Activated CD8-positive, alpha-beta T cell treated with anti-CD3 and anti-CD28 coated beads for 36 hours (primary cell): ENCODE measurements around the gene PTPRD. TPM values are rescaled to one million over a fixed set of nuclear protein-coding genes. Genes with fewer than 3 reads are reported as not detected.

Experiments
- ATAC-seq: fragments of 200-7000 bp; cut with Tn5 transposase; one replicate; pipeline ENCODE4 v1.10.0; 2021; ENCODE audit warnings: mild to moderate bottlenecking, moderate library complexity
- CTCF ChIA-PET: fragments of 350-600 bp; sonication (Branson Sonifier 250); formaldehyde crosslinking; loops from one replicate; lab custom pipeline; 2021; ENCODE audit warnings: antibody characterized with exemption; lab: Charles Lee
- POLR2A ChIA-PET: fragments of 350-600 bp; sonication (Branson Sonifier 250); formaldehyde crosslinking; loops from one replicate; lab custom pipeline; 2021; ENCODE audit warnings: antibody characterized with exemption; lab: Charles Lee
- DNase-seq: peaks from one replicate; pipeline ENCODE4 v3.0.0-alpha.2; 2020
- H3K27ac Mint-ChIP-seq: one replicate; pipeline ENCODE4 v1.8.0; 2021; ENCODE audit warnings: mild to moderate bottlenecking, mixed read lengths
- H3K27me3 Mint-ChIP-seq: one replicate; pipeline ENCODE4 v1.8.0; 2021; ENCODE audit warnings: mixed read lengths
- H3K36me3 Mint-ChIP-seq: one replicate; pipeline ENCODE4 v1.8.0; 2021; ENCODE audit warnings: low read depth, mixed read lengths
- H3K4me1 Mint-ChIP-seq: one replicate; pipeline ENCODE4 v1.8.0; 2021; ENCODE audit warnings: low read depth, mixed read lengths
- H3K4me3 Mint-ChIP-seq: one replicate; pipeline ENCODE4 v1.8.0; 2021; ENCODE audit warnings: mild to moderate bottlenecking, moderate library complexity, mixed read lengths
- H3K9me3 Mint-ChIP-seq: one replicate; pipeline ENCODE4 v1.8.0; 2021; ENCODE audit warnings: mixed read lengths
- intact Hi-C: fragments of 100-400 bp; cut with micrococcal nuclease; formaldehyde crosslinking; loops from one replicate; pipeline ENCODE4 v1.10.0; 2022
- total RNA-seq, 2 experiments: library from RNA; stranded (reverse); gene quantifications; one replicate each; pipeline ENCODE4 v1.2.3, GENCODE V29; 2021
- TF ChIP-seq, protein P1 (sequence below): fragments of 200-600 bp; IDR thresholded peaks from one replicate; pipeline ENCODE4 v1.8.0; 2022; ENCODE audit warnings: antibody characterized with exemption, mild to moderate bottlenecking

Gene PTPRD
- total RNA-seq, 2 experiments from 2014 or later, result not detected

- Mint-ChIP-seq H3K27me3 (no peaks in the 10 kb centered on the region), H3K4me1 (no peaks in the 10 kb centered on the region), H3K36me3 (no peaks in the 10 kb centered on the region), H3K9me3 (peaks cover 8% of the 10 kb centered on the region), H3K27ac (no peak overlapping the region), H3K4me3 (no peak overlapping the region)
- DNase-seq, result no peak
- POLR2A ChIA-PET, result no interaction called here
- CTCF ChIA-PET, result no interaction called here
- TF ChIP-seq, protein P1, sequence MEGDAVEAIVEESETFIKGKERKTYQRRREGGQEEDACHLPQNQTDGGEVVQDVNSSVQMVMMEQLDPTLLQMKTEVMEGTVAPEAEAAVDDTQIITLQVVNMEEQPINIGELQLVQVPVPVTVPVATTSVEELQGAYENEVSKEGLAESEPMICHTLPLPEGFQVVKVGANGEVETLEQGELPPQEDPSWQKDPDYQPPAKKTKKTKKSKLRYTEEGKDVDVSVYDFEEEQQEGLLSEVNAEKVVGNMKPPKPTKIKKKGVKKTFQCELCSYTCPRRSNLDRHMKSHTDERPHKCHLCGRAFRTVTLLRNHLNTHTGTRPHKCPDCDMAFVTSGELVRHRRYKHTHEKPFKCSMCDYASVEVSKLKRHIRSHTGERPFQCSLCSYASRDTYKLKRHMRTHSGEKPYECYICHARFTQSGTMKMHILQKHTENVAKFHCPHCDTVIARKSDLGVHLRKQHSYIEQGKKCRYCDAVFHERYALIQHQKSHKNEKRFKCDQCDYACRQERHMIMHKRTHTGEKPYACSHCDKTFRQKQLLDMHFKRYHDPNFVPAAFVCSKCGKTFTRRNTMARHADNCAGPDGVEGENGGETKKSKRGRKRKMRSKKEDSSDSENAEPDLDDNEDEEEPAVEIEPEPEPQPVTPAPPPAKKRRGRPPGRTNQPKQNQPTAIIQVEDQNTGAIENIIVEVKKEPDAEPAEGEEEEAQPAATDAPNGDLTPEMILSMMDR, result no peak
- intact Hi-C loops, result no loop called here
- no peak for ATAC-seq
These were observed 21.0 kb upstream of the PTPRD start for GRCh38 chr9:10633785-10634184.

DNA sequence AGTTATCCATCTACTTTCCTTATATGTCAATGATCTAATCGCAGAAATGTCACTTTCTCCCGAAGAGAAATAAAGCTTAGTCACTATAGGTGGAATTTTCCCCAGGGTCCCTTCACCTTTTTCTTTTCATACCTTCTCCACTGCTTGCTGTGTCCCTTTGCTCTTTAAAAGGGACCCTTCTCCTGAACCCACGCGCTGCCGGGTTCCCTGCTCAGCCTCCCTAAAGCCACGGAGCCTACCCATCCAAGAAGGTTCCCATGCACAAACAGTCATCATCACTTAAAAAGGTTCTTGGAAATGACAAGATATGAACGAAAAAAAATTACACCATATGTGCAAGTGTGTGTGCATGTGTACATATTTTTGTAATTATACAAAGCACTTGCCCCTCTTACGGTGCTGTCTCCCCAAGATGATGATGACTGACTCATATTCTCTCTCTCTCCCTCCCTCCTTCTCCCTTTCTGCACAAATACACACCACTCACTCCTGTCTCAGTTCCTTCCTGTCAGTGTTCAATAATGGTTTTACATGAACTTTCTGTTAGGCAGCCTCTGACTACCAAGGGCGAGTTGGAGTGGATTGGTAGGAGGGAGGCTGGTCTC, 1.5 kb upstream of the PTPRD start:
- no peak overlapping the region for H3K27ac Mint-ChIP-seq
- H3K9me3 Mint-ChIP-seq, result peaks cover 2% of the 10 kb centered on the region
- peaks cover 26% of the 10 kb centered on the region for H3K27me3 Mint-ChIP-seq
- intact Hi-C loops, result no loop called here
- no peak for DNase-seq
- no peak for ATAC-seq
- TF ChIP-seq, protein P1, result no peak
- H3K4me3 Mint-ChIP-seq, result no peak overlapping the region
- peaks cover 2% of the 10 kb centered on the region for H3K4me1 Mint-ChIP-seq
- ChIA-PET CTCF (no interaction called here), POLR2A (no interaction called here)
- H3K36me3 Mint-ChIP-seq, result no peaks in the 10 kb centered on the region

DNA sequence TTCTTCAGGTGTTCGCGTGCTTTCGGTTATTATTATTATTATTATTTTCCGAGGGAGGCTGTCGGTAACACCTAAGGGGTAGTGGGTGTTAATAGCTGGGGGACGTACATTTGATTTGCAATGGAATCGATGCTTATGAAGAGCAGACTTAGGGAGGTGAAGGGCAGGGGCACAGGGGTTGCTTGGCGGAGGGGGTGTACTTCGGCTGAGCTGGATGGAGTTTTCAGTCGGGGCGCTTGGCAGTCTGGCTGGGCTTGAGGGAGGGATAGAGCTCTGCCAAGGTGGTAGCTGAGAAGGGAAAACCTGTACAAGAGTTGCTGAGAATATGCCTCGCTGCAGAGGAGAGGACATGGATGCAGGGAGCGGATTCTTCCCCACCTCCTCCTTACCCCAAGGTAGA, 617 bp upstream of the PTPRD start:
- ChIA-PET POLR2A (no interaction called here), CTCF (no interaction called here)
- no peak for ATAC-seq
- H3K4me3 Mint-ChIP-seq, result no peak overlapping the region
- no peak overlapping the region for H3K27ac Mint-ChIP-seq
- intact Hi-C loops, result no loop called here
- no peaks in the 10 kb centered on the region for H3K9me3 Mint-ChIP-seq
- no peak for DNase-seq
- no peaks in the 10 kb centered on the region for H3K36me3 Mint-ChIP-seq
- H3K4me1 Mint-ChIP-seq, result peaks cover 2% of the 10 kb centered on the region
- TF ChIP-seq, protein P1, result no peak
- peaks cover 26% of the 10 kb centered on the region for H3K27me3 Mint-ChIP-seq

GRCh38 chr9:10605388-10605787, 7.4 kb downstream of the PTPRD start:
- Mint-ChIP-seq H3K4me1 (no peaks in the 10 kb centered on the region), H3K9me3 (peaks cover 2% of the 10 kb centered on the region), H3K36me3 (no peaks in the 10 kb centered on the region), H3K27ac (no peak overlapping the region), H3K27me3 (no peaks in the 10 kb centered on the region), H3K4me3 (no peak overlapping the region)
- ChIA-PET POLR2A (no interaction called here), CTCF (no interaction called here)
- intact Hi-C loops, result no loop called here
- TF ChIP-seq, protein P1, result no peak
- no peak for ATAC-seq
- DNase-seq, result no peak

DNA sequence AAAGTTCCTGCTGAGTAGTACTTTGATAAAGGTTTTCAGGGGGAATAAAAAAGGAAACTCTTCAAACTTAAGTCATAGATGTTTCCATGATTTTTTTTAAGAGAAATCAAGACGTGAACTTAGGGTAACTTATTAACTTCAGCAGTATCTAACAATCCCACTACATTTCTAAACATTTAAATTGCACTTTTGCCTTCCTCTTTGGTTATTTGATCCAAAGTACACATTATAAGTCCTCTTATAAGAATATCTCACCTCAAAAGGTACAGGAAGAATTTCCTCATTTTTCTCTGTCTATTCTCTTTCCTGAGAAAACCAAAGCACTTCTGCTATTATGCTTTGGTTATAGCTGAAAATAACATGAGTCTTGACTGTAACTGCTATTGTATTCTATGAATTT, 7.9 kb downstream of the PTPRD start:
- ATAC-seq (no peak), DNase-seq (no peak)
- Mint-ChIP-seq H3K27me3 (no peaks in the 10 kb centered on the region), H3K36me3 (no peaks in the 10 kb centered on the region), H3K27ac (no peak overlapping the region), H3K4me1 (no peaks in the 10 kb centered on the region), H3K9me3 (peaks cover 2% of the 10 kb centered on the region), H3K4me3 (no peak overlapping the region)
- CTCF ChIA-PET, result no interaction called here
- intact Hi-C loops, result no loop called here
- TF ChIP-seq, protein P1, result no peak
- POLR2A ChIA-PET, result no interaction called here
